ENCODE measurements around the gene MAJIN. TPM values are rescaled to one million over a fixed set of nuclear protein-coding genes. Genes with fewer than 3 reads are reported as not detected.
A peak's percentile ranks its signal among the peaks of the same experiment; 100 is the strongest.

MAJIN gene
- polyA plus RNA-seq, 3 donors = not detected

- intact Hi-C loops (cut with micrococcal nuclease) = no loop called here
- Histone ChIP-seq H3K4me1 (ENCODE audit: control insufficient read depth in 1 of 2, insufficient read depth in 2 of 2, low read length in 2 of 2) (peaks cover 14 to 16% of the 10 kb centered on the region in 2 donors), H3K27ac (ENCODE audit: low read depth in 1 of 2, low read length in 2 of 2) (no peak overlapping the region), H2AFZ (ENCODE audit: insufficient read depth, low read depth, low read length, poor library complexity, severe bottlenecking) (no peak overlapping the region), H3K79me2 (ENCODE audit: insufficient read depth, low read length) (no peaks in the 10 kb centered on the region), H3K9ac (ENCODE audit: insufficient read depth, low read length, poor library complexity, severe bottlenecking) (no peak overlapping the region), H3K36me3 (replicated peaks in 1 of 2; ENCODE audit: control insufficient read depth in 1 of 2, insufficient read depth in 2 of 2, low read length in 2 of 2) (no peaks in the 10 kb centered on the region), H3K27me3 (ENCODE audit: control insufficient read depth in 2 of 2, insufficient read depth in 2 of 2, low read length in 2 of 2) (no peaks in the 10 kb centered on the region), H3K9me3 (replicated peaks in 1 of 2; ENCODE audit: control insufficient read depth in 1 of 2, insufficient read depth in 1 of 2, low read length in 2 of 2) (no peaks in the 10 kb centered on the region), H4K20me1 (ENCODE audit: insufficient read depth, low read length) (no peaks in the 10 kb centered on the region), H3K4me3 (replicated peaks in 1 of 3; ENCODE audit: low read depth in 2 of 3, low read length in 3 of 3) (no peak overlapping the region), H3K4me2 (replicated peaks; ENCODE audit: extremely low read depth, low read length, poor library complexity, severe bottlenecking) (no peak overlapping the region)
- Mint-ChIP-seq H3K27me3 (ENCODE audit: low read depth in 3 of 3) (peaks cover 3 to 4% (median 4%) of the 10 kb centered on the region in 3 donors), H3K9me3 (no peaks in the 10 kb centered on the region), H3K4me3 (no peak overlapping the region), H3K4me1 (peaks cover 28% of the 10 kb centered on the region), H3K36me3 (peaks cover 0 to 2% of the 10 kb centered on the region in 2 donors), H3K27ac (no peak overlapping the region)
- no peak for DNase-seq
- WGBS (ENCODE audit: insufficient coverage) = no CpG with 5 or more reads among the region's 1 CpG
- no peak for TF ChIP-seq CTCF (IDR thresholded peaks at IDR 0.05)
These were observed 27.6 kb upstream of the MAJIN start for GRCh38 chr11:64999478-64999877.

- no peak overlapping the region for H2AFZ ChIP-seq (ENCODE audit: insufficient read depth, low read depth, low read length, poor library complexity, severe bottlenecking)
- no peak overlapping the region for H3K4me3 ChIP-seq (replicated peaks in 1 of 3; ENCODE audit: low read depth in 2 of 3, low read length in 3 of 3)
- no peak for TF ChIP-seq CTCF (IDR thresholded peaks at IDR 0.05)
- H3K27me3 ChIP-seq (ENCODE audit: control insufficient read depth in 2 of 2, insufficient read depth in 2 of 2, low read length in 2 of 2) = no peaks in the 10 kb centered on the region
- no peak overlapping the region for H3K4me2 ChIP-seq (replicated peaks; ENCODE audit: extremely low read depth, low read length, poor library complexity, severe bottlenecking)
- peaks cover 14 to 16% of the 10 kb centered on the region in 2 donors for H3K4me1 ChIP-seq (ENCODE audit: control insufficient read depth in 1 of 2, insufficient read depth in 2 of 2, low read length in 2 of 2)
- Mint-ChIP-seq H3K27me3 (ENCODE audit: low read depth in 3 of 3) (peaks cover 3 to 5% (median 4%) of the 10 kb centered on the region in 3 donors), H3K36me3 (peaks cover 2 to 8% of the 10 kb centered on the region in 2 donors), H3K27ac (peak overlapping the region in 2 of 7 donors; percentile 7 to 62), H3K4me3 (no peak overlapping the region), H3K9me3 (no peaks in the 10 kb centered on the region), H3K4me1 (peaks cover 28% of the 10 kb centered on the region)
- H3K27ac ChIP-seq (ENCODE audit: low read depth in 1 of 2, low read length in 2 of 2) = no peak overlapping the region
- DNase-seq = no peak
- H3K9me3 ChIP-seq (replicated peaks in 1 of 2; ENCODE audit: control insufficient read depth in 1 of 2, insufficient read depth in 1 of 2, low read length in 2 of 2) = no peaks in the 10 kb centered on the region
- intact Hi-C loops (cut with micrococcal nuclease) = no loop called here
- no peak overlapping the region for H3K9ac ChIP-seq (ENCODE audit: insufficient read depth, low read length, poor library complexity, severe bottlenecking)
- H3K79me2 ChIP-seq (ENCODE audit: insufficient read depth, low read length) = no peaks in the 10 kb centered on the region
- WGBS (ENCODE audit: insufficient coverage) = 85% methylated on average over 7 of the region's 9 CpGs
- no peaks in the 10 kb centered on the region for H3K36me3 ChIP-seq (replicated peaks in 1 of 2; ENCODE audit: control insufficient read depth in 1 of 2, insufficient read depth in 2 of 2, low read length in 2 of 2)
- no peaks in the 10 kb centered on the region for H4K20me1 ChIP-seq (ENCODE audit: insufficient read depth, low read length)
These were observed 27.0 kb upstream of the MAJIN start for GRCh38 chr11:64998690-64999431.
